ENCODE data around the gene ARSG.

- TF ChIP-seq CTCF (conservative IDR thresholded peaks at IDR 0.05; ENCODE audit: low read length) = no peak
- no peak for TF ChIP-seq EZH2phosphoT487 (IDR thresholded peaks at IDR 0.05; ENCODE audit: borderline replicate concordance, low read depth, low read length)
Measured at GRCh38 chr17:68304706-68305105, 13.4 kb downstream of the ARSG start.
